IMR-90 (cell line): Measurements from ENCODE around the gene TNRC6C. TPM values are rescaled to one million over a fixed set of nuclear protein-coding genes. Genes with fewer than 3 reads are reported as not detected.
A peak's percentile ranks its signal among the peaks of the same experiment; 100 is the strongest.

Source experiments
- ATAC-seq: fragments of 200-7000 bp; cut with Tn5 transposase; 2 replicates; pipeline ENCODE4 v1.9.1; 2020; ENCODE audit warnings: low read depth, mild to moderate bottlenecking, moderate library complexity
- BruUV-seq: library from RNA; stranded (reverse); fragments of 400-500 nt; replicated peaks from 2 replicates; lab custom pipeline; 2021; lab: Mats Ljungman, UMichigan
- CTCF ChIA-PET: fragments of 300-600 bp; formaldehyde crosslinking; extraction: SDS; loops from one replicate; lab custom pipeline; 2021; ENCODE audit warnings: antibody characterized with exemption; lab: Yijun Ruan, JAX
- POLR2A ChIA-PET: fragments of 300-600 bp; sonication (Branson Sonifier 250); formaldehyde crosslinking; loops from one replicate; lab custom pipeline; 2022; ENCODE audit warnings: antibody characterized with exemption; ENCODE audit not compliant: unreplicated experiment; lab: Charles Lee
- DNase-seq: peaks from one replicate; pipeline ENCODE4 v3.0.0; 2013
- H2AFZ ChIP-seq: replicated peaks from 2 replicates; pipeline ENCODE3; 2013; ENCODE audit warnings: low read length, mild to moderate bottlenecking; ENCODE audit not compliant: poor library complexity
- H2AK5ac ChIP-seq: 2 replicates; pipeline ENCODE4 v1.6.1; 2013; ENCODE audit warnings: low read depth, low read length, inconsistent platforms
- H2AK9ac ChIP-seq: replicated peaks from 2 replicates; pipeline ENCODE3; 2013; ENCODE audit warnings: mild to moderate bottlenecking, low read depth, low read length, moderate library complexity; ENCODE audit not compliant: poor library complexity
- H2BK120ac ChIP-seq: 2 replicates; pipeline ENCODE4 v1.6.1; 2013; ENCODE audit warnings: low read depth, low read length, inconsistent platforms
- H2BK15ac ChIP-seq: 3 replicates; pipeline ENCODE4 v1.6.1; 2013; ENCODE audit warnings: low read depth, low read length, inconsistent platforms
- H2BK20ac ChIP-seq: 2 replicates; pipeline ENCODE4 v1.6.1; 2013; ENCODE audit warnings: low read depth, mild to moderate bottlenecking, inconsistent platforms, low read length, moderate library complexity
- H2BK5ac ChIP-seq: 2 replicates; pipeline ENCODE4 v1.6.1; 2013; ENCODE audit warnings: mild to moderate bottlenecking, low read depth, low read length, inconsistent platforms; ENCODE audit not compliant: poor library complexity, severe bottlenecking
- H3K14ac ChIP-seq: replicated peaks from 2 replicates; pipeline ENCODE4 v1.6.1; 2013; ENCODE audit warnings: low read depth, low read length, inconsistent platforms
- H3K18ac ChIP-seq: 2 replicates; pipeline ENCODE4 v1.6.1; 2013; ENCODE audit warnings: low read depth, low read length, control low read depth
- H3K23ac ChIP-seq: 2 replicates; pipeline ENCODE4 v1.6.1; 2013; ENCODE audit warnings: low read depth, low read length, inconsistent platforms
- H3K27ac ChIP-seq: 2 replicates; pipeline ENCODE4 v1.5.1; 2013; ENCODE audit warnings: mild to moderate bottlenecking, control low read depth, low read length; ENCODE audit not compliant: insufficient read depth
- H3K27me3 ChIP-seq: 2 replicates; pipeline ENCODE4 v1.6.1; 2013; ENCODE audit warnings: low read length; ENCODE audit not compliant: control insufficient read depth, insufficient read depth
- H3K36me3 ChIP-seq: 2 replicates; pipeline ENCODE4 v1.6.1; 2013; ENCODE audit warnings: low read length, mixed read lengths; ENCODE audit not compliant: control insufficient read depth, insufficient read depth
- H3K4ac ChIP-seq: 2 replicates; pipeline ENCODE4 v1.6.1; 2013; ENCODE audit warnings: low read depth, low read length, inconsistent platforms
- H3K4me1 ChIP-seq: 2 replicates; pipeline ENCODE4 v1.6.1; 2013; ENCODE audit warnings: low read length, mixed read lengths; ENCODE audit not compliant: control insufficient read depth, insufficient read depth
- H3K4me2 ChIP-seq: 2 replicates; pipeline ENCODE4 v1.6.1; 2013; ENCODE audit warnings: low read depth, mild to moderate bottlenecking, control low read depth, low read length, moderate library complexity
- H3K4me3 ChIP-seq: 2 replicates; pipeline ENCODE4 v1.5.1; 2013; ENCODE audit warnings: low read depth, mild to moderate bottlenecking, control low read depth, low read length, moderate library complexity; ENCODE audit not compliant: insufficient read depth
- H3K56ac ChIP-seq: 2 replicates; pipeline ENCODE4 v1.6.1; 2013; ENCODE audit warnings: low read length, inconsistent platforms; ENCODE audit not compliant: insufficient read depth; ENCODE audit errors: extremely low read depth
- H3K79me1 ChIP-seq, 2 experiments: 2 replicates each; pipeline ENCODE4 v1.6.1; 2013; ENCODE audit warnings: low read length in 2 of 2, inconsistent platforms in 1 of 2, low read depth in 1 of 2
- H3K9ac ChIP-seq: 2 replicates; pipeline ENCODE4 v1.6.1; 2013; ENCODE audit warnings: low read depth, low read length, control low read depth
- H3K9me1 ChIP-seq: 2 replicates; pipeline ENCODE4 v1.6.1; 2013; ENCODE audit warnings: low read length, inconsistent platforms; ENCODE audit not compliant: insufficient read depth
- H3K9me3 ChIP-seq: 2 replicates; pipeline ENCODE4 v1.6.1; 2013; ENCODE audit warnings: low read length; ENCODE audit not compliant: control insufficient read depth, insufficient read depth
- H4K20me1 ChIP-seq: 2 replicates; pipeline ENCODE4 v1.6.1; 2013; ENCODE audit warnings: low read length, inconsistent platforms; ENCODE audit not compliant: insufficient read depth
- H4K5ac ChIP-seq: 2 replicates; pipeline ENCODE4 v1.6.1; 2013; ENCODE audit warnings: mild to moderate bottlenecking, low read depth, low read length, control low read depth
- H4K8ac ChIP-seq, 2 experiments: 2 replicates each; pipeline ENCODE4 v1.6.1; 2013; ENCODE audit warnings: low read depth in 2 of 2, low read length in 2 of 2, control low read depth in 1 of 2, inconsistent platforms in 1 of 2
- H4K91ac ChIP-seq: 2 replicates; pipeline ENCODE4 v1.6.1; 2013; ENCODE audit warnings: low read depth, low read length, inconsistent platforms; ENCODE audit not compliant: insufficient read depth
- BHLHE40 ChIP-seq: fragments of 150-350 bp; IDR thresholded peaks from 2 replicates; pipeline ENCODE4 v1.6.1; 2016; ENCODE audit warnings: mild to moderate bottlenecking, low read depth, low read length
- CEBPB ChIP-seq: IDR thresholded peaks from 2 replicates; pipeline ENCODE4 v1.6.1; 2012; ENCODE audit warnings: low read depth, low read length, improper control_type of control experiment
- CHD1 ChIP-seq: IDR thresholded peaks from 2 replicates; pipeline ENCODE4 v1.6.1; 2012; ENCODE audit warnings: low read depth, low read length, improper control_type of control experiment
- FOS ChIP-seq: fragments of 150-350 bp; IDR thresholded peaks from 2 replicates; pipeline ENCODE4 v1.6.1; 2016; ENCODE audit warnings: low read depth, low read length
- MAFK ChIP-seq: IDR thresholded peaks from 2 replicates; pipeline ENCODE4 v1.6.1; 2012; ENCODE audit warnings: low read depth, low read length, improper control_type of control experiment
- NFE2L2 ChIP-seq: fragments of 150-350 bp; IDR thresholded peaks from 2 replicates; pipeline ENCODE4 v1.6.1; 2016; ENCODE audit warnings: low read depth, mild to moderate bottlenecking, low read length
- RFX5 ChIP-seq: IDR thresholded peaks from 2 replicates; pipeline ENCODE4 v1.8.0; 2012; ENCODE audit warnings: low read depth, mild to moderate bottlenecking, low read length, moderate library complexity
- SMC3 ChIP-seq: fragments of 150-350 bp; IDR thresholded peaks from 2 replicates; pipeline ENCODE4 v1.6.1; 2016; ENCODE audit warnings: low read depth, mild to moderate bottlenecking, antibody characterized with exemption, low read length, moderate library complexity
- WGBS, 2 experiments: methylation state at CpG; one replicate each; pipeline versions ENCODE4 v1.1.5 to v1.1.7; 2013; ENCODE audit warnings: missing lambda C conversion rate in 2 of 2; ENCODE audit not compliant: insufficient read length in 1 of 2; ENCODE audit errors: extremely low coverage in 2 of 2; 5-methylcytosine and 5-hydroxymethylcytosine counted together
- dilution Hi-C: fragments of 300-500 bp; cut with HindIII; formaldehyde crosslinking; loops from one replicate; pipeline ENCODE4 v1.14.3; 2018; ENCODE audit warnings: low sequenced_read_pairs; ENCODE audit not compliant: unreplicated experiment
- in situ Hi-C: fragments of 300-500 bp; cut with MboI; formaldehyde crosslinking; loops from 3 replicates; pipeline ENCODE4 v1.14.3; 2019; ENCODE audit warnings: low sequenced_read_pairs, inconsistent platforms, mixed read lengths
- intact Hi-C: fragments of 100-400 bp; cut with micrococcal nuclease; formaldehyde crosslinking; loops from 2 replicates; pipeline ENCODE4 v1.10.0; 2022
- polyA plus RNA-seq, 3 experiments: library from polyadenylated mRNA; depleted of rRNA; stranded (reverse); fragments of >200 nt; gene quantifications; 2 replicates each; pipeline ENCODE4 v1.2.3, GENCODE V29; 2012; ENCODE audit warnings: low replicate concordance in 1 of 3
- total RNA-seq: library from RNA; depleted of rRNA; stranded (reverse); fragments of >200 nt; gene quantifications from 2 replicates; pipeline ENCODE4 v1.2.3, GENCODE V29; 2012
- TF ChIP-seq, protein P1 (sequence below): conservative IDR thresholded peaks from 2 replicates; pipeline ENCODE4 v1.5.1; 2012; ENCODE audit warnings: mild to moderate bottlenecking, low read depth, low read length, improper control_type of control experiment
- TF ChIP-seq, protein P2 (sequence below): fragments of 150-350 bp; IDR thresholded peaks from 2 replicates; pipeline ENCODE4 v1.6.1; 2017; ENCODE audit warnings: mild to moderate bottlenecking, antibody characterized with exemption, low read length, low read depth
- TF ChIP-seq, protein P3 (sequence below): fragments of 150-350 bp; IDR thresholded peaks from 2 replicates; pipeline ENCODE4 v1.6.1; 2016; ENCODE audit warnings: low read depth, mild to moderate bottlenecking, low read length, moderate library complexity, borderline replicate concordance

The TNRC6C gene
- total and polyA plus RNA-seq, 2 of the 4 experiments (the other 2 are of a cell fraction) = 1.6 to 2.7 TPM

DNA sequence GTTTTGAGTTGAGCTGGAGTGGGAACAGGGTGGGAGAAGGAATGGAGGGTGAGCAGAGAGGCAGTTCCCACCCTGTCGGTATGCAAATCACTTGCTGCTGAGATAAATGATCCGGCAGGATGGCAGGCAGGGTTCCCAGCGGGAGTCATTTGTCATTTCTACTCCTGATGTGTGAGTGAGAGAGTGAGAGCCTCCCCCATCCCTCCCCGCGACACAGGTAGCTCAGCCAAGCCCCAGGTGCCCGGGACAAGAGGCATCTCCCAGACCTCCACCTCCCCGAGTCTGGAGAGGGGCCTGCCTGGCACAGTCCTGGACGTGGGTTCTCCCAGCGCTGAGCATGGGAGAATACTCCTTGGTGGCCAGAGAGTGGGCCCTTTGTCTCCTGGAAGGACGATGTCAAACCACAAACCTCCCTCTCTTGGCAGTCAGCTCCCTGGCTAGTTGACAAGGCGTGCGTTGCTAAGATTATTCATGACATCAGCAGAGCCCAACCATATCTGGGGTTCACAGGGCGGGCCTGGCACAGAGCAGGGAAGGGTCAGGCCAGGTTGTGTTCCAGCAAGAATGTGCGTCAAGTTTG lies 33.7 kb upstream of the TNRC6C start:
- no peaks in the 10 kb centered on the region for H4K20me1 ChIP-seq
- H4K91ac ChIP-seq = no peak overlapping the region
- no peak overlapping the region for H3K56ac ChIP-seq
- H2BK120ac ChIP-seq = no peak overlapping the region
- no peaks in the 10 kb centered on the region for H3K9me3 ChIP-seq
- H3K4me3 ChIP-seq = no peak overlapping the region
- no peak overlapping the region for H3K14ac ChIP-seq
- POLR2A ChIA-PET = no interaction called here
- no peaks in the 10 kb centered on the region for H3K9me1 ChIP-seq
- no peak overlapping the region for H2BK5ac ChIP-seq
- no peak overlapping the region for H2AK9ac ChIP-seq
- no peaks in the 10 kb centered on the region for H3K36me3 ChIP-seq
- no TSS peak for BruUV-seq
- H2BK15ac ChIP-seq = no peak overlapping the region
- TF ChIP-seq BHLHE40 (no peak), CHD1 (no peak), FOS (no peak), NFE2L2 (no peak), RFX5 (no peak), CEBPB (no peak), SMC3 (no peak), MAFK (no peak)
- TF ChIP-seq, protein P1, sequence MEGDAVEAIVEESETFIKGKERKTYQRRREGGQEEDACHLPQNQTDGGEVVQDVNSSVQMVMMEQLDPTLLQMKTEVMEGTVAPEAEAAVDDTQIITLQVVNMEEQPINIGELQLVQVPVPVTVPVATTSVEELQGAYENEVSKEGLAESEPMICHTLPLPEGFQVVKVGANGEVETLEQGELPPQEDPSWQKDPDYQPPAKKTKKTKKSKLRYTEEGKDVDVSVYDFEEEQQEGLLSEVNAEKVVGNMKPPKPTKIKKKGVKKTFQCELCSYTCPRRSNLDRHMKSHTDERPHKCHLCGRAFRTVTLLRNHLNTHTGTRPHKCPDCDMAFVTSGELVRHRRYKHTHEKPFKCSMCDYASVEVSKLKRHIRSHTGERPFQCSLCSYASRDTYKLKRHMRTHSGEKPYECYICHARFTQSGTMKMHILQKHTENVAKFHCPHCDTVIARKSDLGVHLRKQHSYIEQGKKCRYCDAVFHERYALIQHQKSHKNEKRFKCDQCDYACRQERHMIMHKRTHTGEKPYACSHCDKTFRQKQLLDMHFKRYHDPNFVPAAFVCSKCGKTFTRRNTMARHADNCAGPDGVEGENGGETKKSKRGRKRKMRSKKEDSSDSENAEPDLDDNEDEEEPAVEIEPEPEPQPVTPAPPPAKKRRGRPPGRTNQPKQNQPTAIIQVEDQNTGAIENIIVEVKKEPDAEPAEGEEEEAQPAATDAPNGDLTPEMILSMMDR = no peak
- TF ChIP-seq, protein P2, sequence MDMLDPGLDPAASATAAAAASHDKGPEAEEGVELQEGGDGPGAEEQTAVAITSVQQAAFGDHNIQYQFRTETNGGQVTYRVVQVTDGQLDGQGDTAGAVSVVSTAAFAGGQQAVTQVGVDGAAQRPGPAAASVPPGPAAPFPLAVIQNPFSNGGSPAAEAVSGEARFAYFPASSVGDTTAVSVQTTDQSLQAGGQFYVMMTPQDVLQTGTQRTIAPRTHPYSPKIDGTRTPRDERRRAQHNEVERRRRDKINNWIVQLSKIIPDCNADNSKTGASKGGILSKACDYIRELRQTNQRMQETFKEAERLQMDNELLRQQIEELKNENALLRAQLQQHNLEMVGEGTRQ = no peak
- TF ChIP-seq, protein P3, sequence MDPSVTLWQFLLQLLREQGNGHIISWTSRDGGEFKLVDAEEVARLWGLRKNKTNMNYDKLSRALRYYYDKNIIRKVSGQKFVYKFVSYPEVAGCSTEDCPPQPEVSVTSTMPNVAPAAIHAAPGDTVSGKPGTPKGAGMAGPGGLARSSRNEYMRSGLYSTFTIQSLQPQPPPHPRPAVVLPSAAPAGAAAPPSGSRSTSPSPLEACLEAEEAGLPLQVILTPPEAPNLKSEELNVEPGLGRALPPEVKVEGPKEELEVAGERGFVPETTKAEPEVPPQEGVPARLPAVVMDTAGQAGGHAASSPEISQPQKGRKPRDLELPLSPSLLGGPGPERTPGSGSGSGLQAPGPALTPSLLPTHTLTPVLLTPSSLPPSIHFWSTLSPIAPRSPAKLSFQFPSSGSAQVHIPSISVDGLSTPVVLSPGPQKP = no peak
- no peak overlapping the region for H3K27ac ChIP-seq
- H2AK5ac ChIP-seq = no peak overlapping the region
- no peak overlapping the region for H3K4me2 ChIP-seq
- no peak overlapping the region for H4K8ac ChIP-seq
- H3K4me1 ChIP-seq = no peaks in the 10 kb centered on the region
- CTCF ChIA-PET = no interaction called here
- H2AFZ ChIP-seq = no peak overlapping the region
- in situ Hi-C loops = no loop called here
- intact Hi-C loops = no loop called here
- no peak overlapping the region for H3K4ac ChIP-seq
- no peak overlapping the region for H3K9ac ChIP-seq
- DNase-seq (peak; percentile 49), ATAC-seq (no peak)
- H2BK20ac ChIP-seq = no peak overlapping the region
- peaks cover 49% of the 10 kb centered on the region for H3K27me3 ChIP-seq
- H3K18ac ChIP-seq = no peak overlapping the region
- H3K23ac ChIP-seq = no peak overlapping the region
- WGBS, 2 experiments = 4% methylated on average over 4 of the region's 14 CpGs; no CpG with 5 or more reads in 1 of the 2 experiments
- no peak overlapping the region for H4K5ac ChIP-seq
- no peaks in the 10 kb centered on the region for H3K79me1 ChIP-seq
- dilution Hi-C loops = no loop called here
